Natural killer cell treated with Interleukin-12 subunit alpha and Interleukin-12 subunit beta and Interleukin-15 and Interleukin-18, amount 100 ng/mL, for 72 hours (primary cell): Measurements from ENCODE around the gene ALPI. TPM values are rescaled to one million over a fixed set of nuclear protein-coding genes. Genes with fewer than 3 reads are reported as not detected.

Experiments used
- ATAC-seq, 2 donors: fragments of 150-1000 bp; cut with Tn5 transposase in 1 of 2; sonication (Bioruptor Pico), chemical (Tn5 transposase) in 1 of 2; 2 replicates each; pipeline ENCODE4 v1.10.0; 2021
- DNase-seq: peaks from one replicate; pipeline ENCODE4 v3.0.0; 2022; ENCODE audit warnings: low spot score
- H3K27ac Mint-ChIP-seq, 2 donors: 1 replicate in 1 of 2; 2 replicates in 1 of 2; pipeline ENCODE4 v1.8.0; 2022; ENCODE audit warnings: mixed read lengths in 2 of 2, mild to moderate bottlenecking in 1 of 2, moderate library complexity in 1 of 2
- H3K27me3 Mint-ChIP-seq, 2 donors: 1 replicate in 1 of 2; 2 replicates in 1 of 2; pipeline ENCODE4 v1.8.0; 2022; ENCODE audit warnings: mixed read lengths in 2 of 2
- H3K36me3 Mint-ChIP-seq: one replicate; pipeline ENCODE4 v1.8.0; 2022; ENCODE audit warnings: mixed read lengths
- H3K4me1 Mint-ChIP-seq, 2 donors: 1 replicate in 1 of 2; 2 replicates in 1 of 2; pipeline ENCODE4 v1.8.0; 2022; ENCODE audit warnings: low read depth in 2 of 2, mixed read lengths in 2 of 2, mild to moderate bottlenecking in 1 of 2
- H3K4me3 Mint-ChIP-seq: one replicate; pipeline ENCODE4 v1.8.0; 2022; ENCODE audit warnings: mixed read lengths
- H3K9me3 Mint-ChIP-seq: 2 replicates; pipeline ENCODE4 v1.8.0; 2022; ENCODE audit warnings: mixed read lengths
- total RNA-seq, 2 donors: library from RNA; stranded (reverse); gene quantifications; one replicate each; pipeline ENCODE4 v1.2.3, GENCODE V29; 2022

Gene ALPI
- total RNA-seq, 2 donors from 2014 or later, result not detected

DNA sequence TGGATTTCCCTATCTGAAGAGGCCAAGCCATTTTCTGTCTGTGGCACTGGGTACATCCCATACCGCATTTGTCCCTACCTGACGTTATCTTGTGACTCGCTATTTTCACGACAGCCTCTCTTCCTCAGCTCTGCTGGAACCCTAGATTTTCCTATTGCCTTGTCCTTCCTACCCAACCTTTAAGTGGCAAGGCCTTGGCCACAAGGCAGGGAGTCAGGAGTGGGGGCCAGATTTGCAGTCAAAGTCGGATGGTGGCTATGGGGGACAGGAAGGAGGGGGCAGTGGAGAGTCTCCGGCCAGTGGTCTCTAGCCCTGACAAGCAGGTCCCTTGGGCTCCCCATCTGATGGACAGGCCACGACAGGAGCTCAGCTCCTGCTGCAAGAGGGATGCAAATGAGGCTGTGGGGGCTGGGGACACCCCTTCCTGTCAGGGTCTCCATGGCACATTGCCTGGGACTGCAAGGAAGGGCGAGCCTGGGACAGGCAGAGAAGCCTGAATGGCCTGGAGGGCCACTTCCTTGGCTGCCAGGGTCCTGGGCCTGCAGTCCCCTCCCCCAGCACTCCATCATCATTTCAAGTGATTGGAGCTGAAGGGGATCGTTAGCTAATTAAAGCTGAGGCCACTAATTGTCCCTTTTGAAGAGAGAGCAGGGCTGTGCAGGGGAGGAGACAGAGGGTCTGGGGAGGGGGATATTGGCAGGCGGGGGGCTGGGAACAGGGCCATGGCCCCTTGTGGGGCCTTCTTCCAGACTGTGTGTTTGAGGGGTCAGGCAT, 37.9 kb downstream of the ALPI start:
- ATAC-seq (no peak), DNase-seq (no peak)
- H3K27me3 Mint-ChIP-seq, result peaks cover 17 to 18% of the 10 kb centered on the region in 2 donors
- no peaks in the 10 kb centered on the region for H3K36me3 Mint-ChIP-seq
- H3K4me1 Mint-ChIP-seq, result no peaks in the 10 kb centered on the region
- no peak overlapping the region for H3K27ac Mint-ChIP-seq
- H3K9me3 Mint-ChIP-seq, result no peaks in the 10 kb centered on the region
- H3K4me3 Mint-ChIP-seq, result no peak overlapping the region

DNA sequence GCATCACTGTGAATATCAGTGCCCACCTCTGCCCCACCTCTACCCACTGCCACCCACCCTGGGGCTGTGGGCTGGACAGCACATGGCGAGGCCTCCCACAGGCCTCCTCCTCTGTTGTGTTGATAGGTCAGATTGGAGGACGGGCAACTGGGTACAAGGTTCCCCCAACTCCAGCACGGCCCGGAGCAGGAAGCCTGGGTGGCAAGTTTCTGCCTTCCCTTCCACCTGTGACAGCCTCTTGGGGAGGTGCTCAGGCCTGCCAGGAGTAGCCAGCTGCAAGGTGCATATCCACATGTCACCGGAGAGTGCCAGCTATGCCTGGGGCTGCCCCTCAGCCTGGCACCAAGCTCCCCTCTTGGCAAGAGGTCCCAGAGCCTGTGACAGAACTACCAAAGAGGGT, 38.6 kb downstream of the ALPI start:
- H3K4me3 Mint-ChIP-seq, result no peak overlapping the region
- H3K27ac Mint-ChIP-seq, result no peak overlapping the region
- ATAC-seq (no peak), DNase-seq (no peak)
- H3K9me3 Mint-ChIP-seq, result no peaks in the 10 kb centered on the region
- peaks cover 11% of the 10 kb centered on the region in 2 donors for H3K27me3 Mint-ChIP-seq
- no peaks in the 10 kb centered on the region for H3K4me1 Mint-ChIP-seq
- no peaks in the 10 kb centered on the region for H3K36me3 Mint-ChIP-seq

DNA sequence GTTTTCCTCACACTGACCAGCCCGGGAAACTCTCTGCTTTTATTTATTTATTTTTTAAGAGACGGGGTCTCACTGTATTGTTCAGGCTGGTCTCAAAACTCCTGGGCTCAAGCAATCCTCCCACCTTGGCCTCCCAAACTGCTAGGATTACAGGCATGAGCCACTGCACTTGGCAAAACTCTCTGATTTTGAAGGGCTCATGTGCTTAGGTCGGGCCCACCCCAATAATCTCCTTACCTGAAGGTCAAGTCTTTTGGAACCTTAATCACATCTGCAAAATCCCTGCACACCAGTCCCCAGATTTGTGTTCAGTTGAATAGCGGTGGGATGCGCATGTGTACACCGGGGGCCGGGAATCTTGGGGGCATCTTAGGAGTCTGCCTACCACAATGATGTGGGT, 39.3 kb downstream of the ALPI start:
- DNase-seq (no peak), ATAC-seq (no peak)
- Mint-ChIP-seq H3K36me3 (no peaks in the 10 kb centered on the region), H3K4me3 (no peak overlapping the region), H3K9me3 (no peaks in the 10 kb centered on the region), H3K27me3 (peaks cover 7 to 8% of the 10 kb centered on the region in 2 donors), H3K4me1 (no peaks in the 10 kb centered on the region), H3K27ac (no peak overlapping the region)

DNA sequence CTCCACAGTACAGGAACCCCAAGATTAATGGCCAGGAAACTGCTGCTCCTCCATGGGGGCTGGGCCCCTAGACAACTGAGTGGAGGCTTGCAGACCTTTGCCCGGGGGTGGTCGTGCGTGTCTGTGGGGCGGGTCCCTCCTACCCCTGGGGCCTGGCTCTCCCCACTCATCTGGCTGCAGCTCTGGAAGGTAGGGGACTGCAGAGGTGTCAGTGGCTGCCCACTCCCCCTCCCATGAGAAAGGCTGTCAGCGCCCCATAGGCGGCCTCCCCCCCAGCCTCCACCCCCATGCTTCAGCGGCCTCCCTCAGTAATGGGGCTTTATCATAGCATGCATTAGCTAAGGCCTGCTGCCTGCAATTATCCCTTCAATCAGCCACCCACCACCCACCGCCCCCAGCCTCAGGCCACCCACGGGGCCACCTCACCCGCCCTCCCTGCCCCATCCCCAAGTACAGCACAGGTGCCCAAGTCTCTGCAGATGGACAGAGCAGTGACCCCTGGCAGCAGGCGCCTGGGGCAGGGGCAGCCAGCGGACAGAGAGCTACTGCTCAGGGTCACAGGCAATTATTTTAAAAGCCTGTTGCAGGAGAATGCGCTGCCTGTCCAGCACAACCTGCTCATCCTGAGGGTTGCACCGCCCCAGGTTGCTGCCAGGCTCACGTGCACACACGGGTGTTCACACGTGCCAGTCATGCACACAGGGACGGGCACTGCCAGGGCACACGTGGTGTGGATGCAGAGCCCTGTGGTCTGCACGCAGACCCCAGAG, 40.7 kb downstream of the ALPI start:
- ATAC-seq (no peak), DNase-seq (no peak)
- no peaks in the 10 kb centered on the region for H3K9me3 Mint-ChIP-seq
- no peaks in the 10 kb centered on the region for H3K36me3 Mint-ChIP-seq
- H3K27me3 Mint-ChIP-seq, result peaks cover 4 to 8% of the 10 kb centered on the region in 2 donors
- no peak overlapping the region for H3K27ac Mint-ChIP-seq
- H3K4me1 Mint-ChIP-seq, result no peaks in the 10 kb centered on the region
- H3K4me3 Mint-ChIP-seq, result no peak overlapping the region

DNA sequence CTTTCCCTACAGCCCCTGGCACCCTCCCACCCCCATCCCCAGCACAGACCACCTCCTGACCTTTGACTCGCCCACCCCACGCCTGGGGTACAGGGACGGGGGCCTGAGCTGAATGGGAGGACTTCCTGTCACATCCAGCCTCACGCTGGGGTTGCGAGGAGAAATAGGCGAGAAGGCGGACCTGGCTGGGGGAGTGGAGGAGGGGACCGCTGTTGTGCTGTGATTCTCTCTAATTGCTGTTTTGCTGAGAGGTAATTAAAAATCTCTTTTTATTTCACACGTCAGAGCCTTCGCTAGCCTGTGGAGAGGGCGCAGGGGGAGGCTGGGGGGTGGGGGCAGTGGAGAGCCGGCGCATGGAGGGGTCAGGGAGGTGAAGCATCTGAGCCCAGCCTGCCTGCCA, 41.4 kb downstream of the ALPI start:
- no peak for ATAC-seq
- Mint-ChIP-seq H3K27me3 (peaks cover 5 to 8% of the 10 kb centered on the region in 2 donors), H3K27ac (no peak overlapping the region), H3K4me3 (no peak overlapping the region), H3K9me3 (no peaks in the 10 kb centered on the region), H3K4me1 (peaks cover 0 to under 1% of the 10 kb centered on the region in 2 donors), H3K36me3 (no peaks in the 10 kb centered on the region)
- no peak for DNase-seq

DNA sequence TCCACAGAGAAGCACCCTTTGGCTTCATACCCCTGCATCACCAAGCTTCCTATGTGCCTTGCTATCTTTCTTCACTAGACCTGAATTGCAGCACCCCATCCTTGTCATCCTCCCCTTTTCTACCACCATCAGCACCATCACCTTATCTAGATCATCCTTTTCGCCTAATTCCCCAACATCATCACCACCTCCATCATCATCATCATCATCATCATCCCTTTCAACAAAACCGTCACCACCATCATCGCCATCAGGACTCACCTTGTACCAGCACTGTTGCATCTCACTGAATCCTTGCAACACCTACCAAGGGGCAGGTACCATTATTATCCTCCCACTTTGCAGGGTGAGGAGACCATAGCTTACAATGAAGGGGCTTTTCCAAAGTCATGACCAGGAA, 42.5 kb downstream of the ALPI start:
- DNase-seq (no peak), ATAC-seq (no peak)
- Mint-ChIP-seq H3K4me1 (peaks cover 0 to 4% of the 10 kb centered on the region in 2 donors), H3K9me3 (no peaks in the 10 kb centered on the region), H3K4me3 (no peak overlapping the region), H3K27me3 (peaks cover 8% of the 10 kb centered on the region in 2 donors), H3K27ac (no peak overlapping the region), H3K36me3 (no peaks in the 10 kb centered on the region)

DNA sequence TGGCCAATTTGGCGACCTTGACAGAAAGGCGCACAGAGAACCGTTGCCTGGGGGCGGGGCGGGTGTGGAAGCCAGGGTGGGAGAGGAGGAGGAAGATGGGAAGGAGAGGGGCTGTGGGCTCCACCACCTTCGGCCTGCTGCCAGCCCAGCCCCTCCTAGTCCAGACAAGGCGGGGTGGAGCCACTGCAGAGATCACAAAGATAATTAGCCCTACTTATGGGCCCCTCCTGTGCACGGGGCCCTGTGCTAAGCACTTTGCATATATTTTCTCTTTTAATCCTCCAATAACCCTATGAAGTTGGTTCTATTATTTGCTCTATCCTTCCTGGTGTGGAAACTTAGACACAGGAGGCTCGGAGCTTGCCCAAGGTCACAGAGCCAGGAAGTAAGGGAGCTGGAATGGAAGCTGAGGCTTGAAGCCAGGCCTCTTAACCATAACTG, 45.4 kb downstream of the ALPI start:
- Mint-ChIP-seq H3K9me3 (no peaks in the 10 kb centered on the region), H3K4me3 (no peak overlapping the region), H3K27me3 (peaks cover 18 to 21% of the 10 kb centered on the region in 2 donors), H3K36me3 (no peaks in the 10 kb centered on the region), H3K27ac (no peak overlapping the region), H3K4me1 (peaks cover 0 to 4% of the 10 kb centered on the region in 2 donors)
- DNase-seq (no peak), ATAC-seq (no peak)

DNA sequence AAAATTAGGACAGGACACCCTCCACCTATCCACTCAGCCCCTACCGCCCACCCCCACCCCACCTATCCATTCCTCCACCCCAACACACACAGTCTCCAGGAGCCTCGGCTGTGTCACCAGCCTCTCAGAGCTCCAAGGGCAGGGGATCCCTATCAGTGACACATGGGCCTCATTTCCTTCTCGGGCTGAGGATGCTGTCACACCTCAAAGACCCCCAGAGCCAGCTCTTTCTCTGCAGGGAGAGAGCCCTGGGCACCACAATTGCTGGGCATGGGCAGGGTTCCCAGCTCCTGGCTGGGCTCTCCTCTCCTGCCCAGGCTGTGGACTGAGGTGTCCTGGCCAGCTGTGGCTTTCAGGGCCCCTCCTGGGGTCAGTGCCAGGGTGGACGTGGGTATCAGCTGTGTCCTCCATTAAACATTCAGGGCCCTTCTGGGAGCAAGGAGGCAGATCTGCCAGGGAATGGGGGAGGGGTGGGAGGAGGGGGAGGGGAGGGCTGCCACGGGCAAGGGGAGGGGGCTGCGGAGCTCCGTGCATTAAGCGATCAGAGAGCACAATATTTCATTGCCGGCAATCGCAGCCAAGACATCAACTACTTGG, 45.9 kb downstream of the ALPI start:
- H3K4me3 Mint-ChIP-seq, result no peak overlapping the region
- H3K4me1 Mint-ChIP-seq, result peaks cover 0 to 4% of the 10 kb centered on the region in 2 donors
- H3K36me3 Mint-ChIP-seq, result no peaks in the 10 kb centered on the region
- H3K9me3 Mint-ChIP-seq, result no peaks in the 10 kb centered on the region
- peaks cover 18 to 21% of the 10 kb centered on the region in 2 donors for H3K27me3 Mint-ChIP-seq
- ATAC-seq (no peak), DNase-seq (no peak)
- no peak overlapping the region for H3K27ac Mint-ChIP-seq

DNA sequence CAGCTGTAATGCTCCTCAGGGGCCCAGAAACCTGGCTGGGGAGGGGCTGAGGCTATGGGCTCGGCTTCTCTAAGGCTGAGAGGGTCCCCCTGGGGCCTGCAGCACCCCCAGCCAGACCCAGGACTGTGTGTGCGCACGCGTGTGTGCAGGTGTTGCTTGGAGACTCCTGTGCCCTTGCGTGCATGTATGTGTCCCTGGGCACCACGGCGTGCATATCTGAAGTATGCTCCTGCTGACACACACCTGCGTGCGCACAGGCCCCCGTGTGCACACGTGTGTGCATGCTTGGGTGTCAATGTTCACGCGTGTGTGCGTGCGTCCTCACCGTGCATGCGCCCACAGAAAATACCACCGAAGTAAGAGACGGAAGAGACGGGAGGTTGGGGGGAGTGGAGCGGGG, 46.6 kb downstream of the ALPI start:
- DNase-seq (no peak), ATAC-seq (no peak)
- Mint-ChIP-seq H3K27me3 (peaks cover 21 to 22% of the 10 kb centered on the region in 2 donors), H3K36me3 (no peaks in the 10 kb centered on the region), H3K4me3 (no peak overlapping the region), H3K4me1 (peaks cover 0 to 4% of the 10 kb centered on the region in 2 donors), H3K27ac (no peak overlapping the region), H3K9me3 (no peaks in the 10 kb centered on the region)

DNA sequence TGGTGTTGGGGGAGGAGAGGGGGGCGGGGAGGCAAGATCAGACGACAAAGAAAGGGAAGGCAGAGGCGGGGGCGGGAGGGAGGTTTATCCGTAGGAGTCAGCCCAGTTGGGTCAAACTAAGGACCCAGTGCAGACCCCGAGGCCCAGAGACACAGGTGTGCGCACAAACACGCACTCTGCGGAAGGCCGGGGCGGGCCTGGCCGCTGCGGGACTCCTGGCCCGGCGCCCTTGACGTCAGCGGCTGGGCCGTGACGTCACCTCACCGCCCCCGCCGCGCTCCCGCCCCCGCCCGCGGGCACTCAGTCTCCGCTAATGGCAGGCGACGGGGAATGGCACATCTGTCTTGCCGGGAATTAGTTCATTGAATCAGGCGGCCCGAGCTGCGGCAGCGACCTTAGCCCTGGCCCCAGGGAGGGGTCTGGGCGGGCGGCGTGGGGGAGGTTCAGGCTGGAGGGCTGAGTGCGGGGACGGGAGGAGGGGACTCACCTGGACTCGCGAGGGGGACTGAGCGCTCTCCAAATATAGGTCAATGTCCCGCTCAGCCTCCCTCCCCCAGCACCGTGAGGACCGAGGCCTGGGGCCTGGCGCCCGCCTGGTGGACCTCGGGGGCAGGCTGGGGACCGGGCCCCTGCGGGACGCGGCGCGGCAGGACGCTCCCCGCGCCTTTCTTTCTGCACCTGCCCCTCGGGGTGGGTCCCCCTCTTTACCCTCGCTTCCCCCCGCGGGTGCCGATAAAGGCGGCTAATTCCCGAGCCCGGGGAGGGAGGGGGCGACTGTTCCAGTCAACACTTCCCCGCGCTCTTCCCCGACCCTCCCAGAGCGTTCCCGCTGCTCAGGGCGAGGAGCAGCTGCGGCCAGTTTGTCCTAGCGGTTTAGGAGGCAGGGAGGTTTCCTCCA, 47.2 kb downstream of the ALPI start:
- H3K27me3 Mint-ChIP-seq, result peaks cover 21 to 24% of the 10 kb centered on the region in 2 donors
- H3K36me3 Mint-ChIP-seq, result no peaks in the 10 kb centered on the region
- DNase-seq, result no peak

DNA sequence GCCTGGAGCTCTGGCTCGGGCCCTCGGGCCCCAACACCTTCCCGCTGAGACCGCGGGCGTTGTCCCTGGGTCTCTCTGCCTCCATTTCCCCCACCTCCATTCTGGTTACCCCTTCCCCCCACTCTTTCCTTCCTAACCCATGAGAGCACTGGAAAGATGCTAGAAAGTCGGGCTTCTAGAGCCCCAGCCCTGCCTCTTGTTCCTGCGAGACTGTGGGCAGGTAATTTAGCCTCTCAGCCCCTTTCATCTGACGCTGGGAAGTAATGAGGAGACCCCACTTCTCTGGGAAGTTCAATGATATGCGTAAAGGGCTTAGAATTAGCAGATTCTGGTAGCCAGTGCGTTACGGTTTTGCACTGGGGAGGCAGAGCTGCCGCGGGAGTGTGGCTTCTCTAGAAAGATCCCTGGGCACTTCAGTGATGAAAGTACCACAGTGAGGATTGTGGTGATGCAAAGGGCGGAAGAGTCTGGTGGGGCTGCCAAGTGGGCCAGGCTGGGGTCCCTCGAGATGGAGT, 47.9 kb downstream of the ALPI start:
- Mint-ChIP-seq H3K4me3 (peak overlapping the region; percentile 27), H3K27ac (no peak overlapping the region), H3K27me3 (peaks cover 14 to 23% of the 10 kb centered on the region in 2 donors), H3K4me1 (peaks cover 0 to 4% of the 10 kb centered on the region in 2 donors), H3K9me3 (no peaks in the 10 kb centered on the region), H3K36me3 (no peaks in the 10 kb centered on the region)
- no peak for ATAC-seq
- DNase-seq, result no peak

More for the DNA sequence above, 47.2 kb downstream of the ALPI start:
- no peak overlapping the region for H3K27ac Mint-ChIP-seq
- H3K4me1 Mint-ChIP-seq, result peaks cover 0 to 4% of the 10 kb centered on the region in 2 donors
- peak overlapping the region; percentile 27 for H3K4me3 Mint-ChIP-seq
- ATAC-seq, result peak in 1 of 2 donors; percentile 29
- no peaks in the 10 kb centered on the region for H3K9me3 Mint-ChIP-seq

DNA sequence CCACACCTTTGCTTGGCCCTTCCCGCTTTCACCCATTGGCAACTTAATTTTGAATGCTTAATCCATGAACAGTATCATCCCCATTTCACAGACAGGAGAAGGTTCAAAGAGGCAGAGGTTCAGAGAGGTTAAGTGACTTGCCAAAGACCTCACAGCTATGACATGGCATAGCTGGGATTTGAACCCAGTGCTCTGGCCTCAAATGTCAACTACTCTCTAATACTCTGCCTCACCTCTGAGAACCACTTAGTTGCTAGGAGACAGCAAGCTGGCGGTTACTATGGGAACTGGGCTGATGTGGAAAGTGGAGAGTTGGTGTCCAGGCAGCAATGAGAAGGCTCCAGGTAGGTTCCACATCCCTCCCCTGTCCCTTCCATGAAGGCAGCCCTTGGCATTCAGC, 48.5 kb downstream of the ALPI start:
- Mint-ChIP-seq H3K4me1 (peaks cover 0 to 4% of the 10 kb centered on the region in 2 donors), H3K4me3 (no peak overlapping the region), H3K9me3 (no peaks in the 10 kb centered on the region), H3K27ac (no peak overlapping the region), H3K36me3 (no peaks in the 10 kb centered on the region), H3K27me3 (peaks cover 14 to 26% of the 10 kb centered on the region in 2 donors)
- DNase-seq, result no peak
- no peak for ATAC-seq

DNA sequence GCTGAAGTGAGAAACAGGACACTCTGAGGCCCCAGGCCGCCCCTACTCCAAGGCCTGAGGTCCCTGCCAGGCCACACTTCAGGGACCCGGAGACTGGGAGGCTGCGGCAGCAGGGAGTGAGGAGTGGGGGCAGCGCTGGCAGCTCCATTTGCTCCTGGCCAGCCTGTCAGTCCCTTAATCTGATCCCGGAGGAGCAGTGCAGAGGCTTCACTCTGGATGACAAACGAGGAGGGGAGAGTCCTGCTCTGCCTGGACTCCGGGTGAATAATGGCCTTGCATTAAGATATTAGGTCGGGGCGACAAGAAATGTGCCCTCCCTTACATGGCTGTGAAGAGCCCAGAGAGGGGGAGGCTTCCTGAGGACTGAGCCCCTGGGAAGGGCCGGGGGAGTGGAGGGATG, 49.9 kb downstream of the ALPI start:
- Mint-ChIP-seq H3K36me3 (no peaks in the 10 kb centered on the region), H3K9me3 (no peaks in the 10 kb centered on the region), H3K4me3 (no peak overlapping the region), H3K27me3 (peaks cover 14 to 26% of the 10 kb centered on the region in 2 donors), H3K4me1 (peaks cover 0 to 4% of the 10 kb centered on the region in 2 donors), H3K27ac (no peak overlapping the region)
- DNase-seq (no peak), ATAC-seq (no peak)
